HL-60/S4 (cell line): ENCODE measurements around the gene NDUFB7.
"Not testable (repeated sequence)": the region's sequence is repeated elsewhere in the genome, so short reads cannot be mapped to it uniquely, and the experiment has no call there.

Experiments
- in situ Hi-C: fragments of 300-500 bp; cut with MboI; formaldehyde crosslinking; loops from 2 replicates; pipeline ENCODE4 v1.14.3; 2022; ENCODE audit warnings: low sequenced_read_pairs

Gene NDUFB7

GRCh38 chr19:14554382-14554812 lies 17.5 kb downstream of the NDUFB7 start:
- in situ Hi-C loops: no loop called here

DNA sequence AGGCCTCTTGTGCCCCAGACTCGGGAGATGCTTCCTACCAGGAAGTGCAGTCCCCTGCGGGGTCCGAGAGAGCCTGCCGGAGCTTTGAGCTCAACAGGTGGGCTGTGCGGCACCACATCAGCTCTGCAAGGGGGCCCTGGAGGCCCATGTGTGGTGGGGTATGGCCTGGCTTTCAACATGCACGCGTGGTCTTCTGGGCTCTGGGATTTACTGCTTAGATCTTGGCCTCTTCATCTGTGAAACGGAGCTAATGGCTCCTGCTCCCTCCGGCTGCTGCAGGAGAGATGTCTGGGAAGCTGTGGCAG lies 18.0 kb downstream of the NDUFB7 start:
- in situ Hi-C loops: no loop called here

- in situ Hi-C loops: no loop called here
These were observed 18.6 kb downstream of the NDUFB7 start for GRCh38 chr19:14553042-14553938.

DNA sequence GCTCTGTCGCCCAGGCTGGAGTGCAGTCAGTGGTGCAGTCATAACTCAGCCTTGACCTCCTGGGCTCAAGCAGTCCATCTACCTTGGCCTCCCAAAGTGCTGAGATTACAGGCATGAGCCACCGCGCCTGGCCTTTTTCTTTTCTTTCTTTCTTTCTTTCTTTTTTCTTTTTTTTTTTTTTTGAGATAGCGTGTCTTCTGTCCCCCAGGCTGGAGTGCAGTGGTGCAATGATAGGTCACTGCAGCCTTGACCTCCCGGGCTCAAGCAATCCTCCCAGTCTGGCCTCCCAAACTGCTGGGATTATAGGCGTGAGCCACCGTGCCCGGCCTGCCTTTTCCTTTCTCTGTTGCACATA lies 19.9 kb downstream of the NDUFB7 start:
- in situ Hi-C loops: not testable (repeated sequence)

DNA sequence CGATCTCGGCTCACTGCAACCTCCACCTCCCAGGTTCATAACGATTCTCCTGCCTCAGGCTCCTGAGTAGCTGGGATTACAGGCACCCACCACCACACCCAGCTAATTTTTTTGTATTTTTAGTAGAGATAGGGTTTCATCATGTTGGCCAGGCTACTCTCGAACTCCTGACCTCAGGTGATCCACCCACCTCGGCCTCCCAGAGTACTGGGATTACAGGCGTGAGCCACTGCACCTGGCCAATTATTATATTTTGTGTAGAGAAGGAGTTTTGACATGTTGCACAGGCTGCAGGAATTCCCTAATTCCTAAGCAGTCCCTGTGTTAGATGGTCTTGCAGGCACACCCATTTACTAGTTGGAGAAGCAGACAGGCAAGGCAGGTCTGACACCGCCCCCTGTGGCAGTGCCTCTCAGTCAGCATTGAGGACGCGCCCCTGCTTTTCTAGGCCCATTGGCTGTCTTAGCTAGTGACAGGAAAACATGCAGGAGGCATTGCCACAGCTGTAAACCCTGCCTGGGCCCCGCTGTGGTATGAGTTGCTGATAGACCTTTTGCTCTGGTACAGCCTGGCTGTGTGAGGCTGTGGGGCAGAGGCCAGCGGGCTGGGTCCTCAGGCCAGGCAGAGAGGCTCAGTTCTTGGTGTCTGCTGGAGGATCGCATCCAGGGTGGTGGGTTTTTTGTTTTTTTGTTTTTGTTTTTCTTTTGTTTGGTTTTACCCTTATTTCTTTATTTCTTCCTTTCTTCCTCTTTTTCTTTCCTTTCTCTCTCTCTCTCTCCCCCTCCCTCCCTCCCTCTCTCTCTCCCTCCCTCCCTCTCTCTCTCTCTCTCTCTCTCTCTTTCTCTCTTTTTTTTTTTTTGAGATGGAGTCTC lies 20.5 kb downstream of the NDUFB7 start:
- in situ Hi-C loops: not testable (repeated sequence)

DNA sequence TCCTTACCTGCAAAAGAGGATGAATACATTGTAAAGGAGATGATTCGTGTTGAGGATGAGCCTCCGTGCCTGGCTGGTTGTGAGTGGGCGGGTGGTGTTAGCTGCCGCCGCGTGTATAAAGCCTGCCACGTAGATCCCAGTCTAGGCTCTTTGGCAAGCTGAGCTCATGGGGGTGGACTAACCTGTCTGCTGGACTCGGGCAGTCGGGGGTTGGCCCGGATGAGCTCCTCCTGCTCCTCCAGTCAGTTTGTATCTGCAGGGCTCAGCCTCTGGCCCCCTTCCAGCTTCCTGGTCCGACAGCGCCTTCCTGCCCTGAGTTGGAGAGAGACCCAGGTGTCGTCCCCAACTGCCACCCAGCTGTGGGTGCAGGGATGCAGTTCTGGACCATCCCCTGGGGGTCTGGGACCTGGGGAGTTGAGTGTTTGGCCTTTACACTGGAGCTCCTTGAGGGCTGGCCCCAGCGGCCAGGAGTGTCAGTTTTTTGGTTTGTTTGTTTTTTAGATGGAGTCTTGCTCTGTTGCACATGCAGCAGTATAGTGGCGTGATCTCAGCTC lies 21.6 kb downstream of the NDUFB7 start:
- in situ Hi-C loops: no loop called here

DNA sequence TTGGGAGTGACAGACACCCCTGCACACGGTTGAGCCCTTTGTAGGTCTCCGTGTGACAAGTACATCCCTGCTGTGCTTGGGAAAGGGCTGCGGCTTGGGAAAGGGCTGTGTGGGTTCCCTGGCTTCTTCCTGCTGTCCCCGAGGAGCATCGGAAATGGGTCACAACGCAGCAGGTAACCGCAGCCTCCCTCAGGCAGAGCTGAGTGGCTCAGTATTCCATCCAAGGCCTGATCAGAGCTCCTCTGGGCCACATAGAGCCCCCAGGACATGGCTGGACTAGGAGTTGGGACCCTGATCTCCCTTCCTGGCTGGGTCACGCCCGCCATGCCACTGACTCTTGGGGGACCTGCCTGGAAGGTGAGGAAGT lies 26.2 kb downstream of the NDUFB7 start:
- in situ Hi-C loops: no loop called here

DNA sequence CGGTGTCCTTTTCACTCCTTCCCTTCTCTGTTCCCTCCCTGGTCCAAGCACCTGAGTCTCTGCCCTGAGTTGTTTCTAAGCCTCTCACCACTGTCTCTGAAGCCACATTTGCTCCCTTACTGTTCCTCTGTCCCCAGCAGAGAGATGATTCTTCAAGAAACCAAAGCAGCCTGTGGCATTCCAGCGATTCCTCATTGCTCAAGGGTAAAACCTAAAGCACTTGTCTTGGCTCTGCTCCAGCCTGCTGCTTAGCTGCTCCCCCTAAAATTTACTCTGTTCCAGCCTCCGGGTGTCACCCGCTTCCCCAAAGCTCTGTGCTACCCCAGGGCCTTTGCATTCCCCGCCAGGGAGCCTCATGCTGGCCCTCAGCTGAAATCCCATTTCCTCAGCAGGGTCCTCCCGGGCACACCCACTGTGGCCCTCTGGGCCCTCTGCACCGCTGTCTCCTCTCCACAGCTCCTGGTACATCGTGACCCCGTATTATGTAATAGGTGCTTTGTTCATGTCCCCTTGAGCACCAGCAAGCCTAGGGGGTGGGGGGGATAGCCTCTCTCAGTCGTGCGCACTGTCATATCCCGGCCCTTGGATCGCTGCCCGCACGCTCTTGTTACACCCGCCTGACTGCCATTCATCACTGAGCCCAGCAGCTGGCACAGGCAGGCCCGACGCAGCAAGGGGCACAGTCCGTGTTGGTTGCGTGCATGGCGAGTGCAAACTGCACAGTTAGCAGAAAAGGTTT lies 26.7 kb downstream of the NDUFB7 start:
- in situ Hi-C loops: no loop called here

- in situ Hi-C loops: no loop called here
These were observed 27.8 kb downstream of the NDUFB7 start for GRCh38 chr19:14544047-14544446.

GRCh38 chr19:14542711-14543328 lies 29.0 kb downstream of the NDUFB7 start:
- in situ Hi-C loops: no loop called here

DNA sequence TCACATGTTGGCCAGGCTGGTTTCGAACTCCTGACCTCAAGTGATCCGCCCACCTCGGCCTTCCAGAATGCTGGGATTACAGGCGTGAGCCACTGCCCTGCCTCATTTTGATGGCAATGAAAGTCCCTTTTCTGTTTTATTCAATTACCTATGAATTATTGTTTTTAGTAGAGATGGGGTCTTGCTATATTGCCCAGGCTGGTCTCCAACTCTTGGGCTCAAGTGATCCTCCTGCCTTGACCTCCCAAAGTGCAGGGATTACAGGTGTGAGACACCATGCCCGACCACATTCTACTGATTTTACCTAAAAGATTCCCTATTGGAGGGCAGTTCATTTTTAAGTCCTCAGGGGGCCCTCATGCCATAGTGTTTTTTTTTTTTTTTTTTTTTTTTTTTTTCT lies 29.9 kb downstream of the NDUFB7 start:
- in situ Hi-C loops: not testable (repeated sequence)

DNA sequence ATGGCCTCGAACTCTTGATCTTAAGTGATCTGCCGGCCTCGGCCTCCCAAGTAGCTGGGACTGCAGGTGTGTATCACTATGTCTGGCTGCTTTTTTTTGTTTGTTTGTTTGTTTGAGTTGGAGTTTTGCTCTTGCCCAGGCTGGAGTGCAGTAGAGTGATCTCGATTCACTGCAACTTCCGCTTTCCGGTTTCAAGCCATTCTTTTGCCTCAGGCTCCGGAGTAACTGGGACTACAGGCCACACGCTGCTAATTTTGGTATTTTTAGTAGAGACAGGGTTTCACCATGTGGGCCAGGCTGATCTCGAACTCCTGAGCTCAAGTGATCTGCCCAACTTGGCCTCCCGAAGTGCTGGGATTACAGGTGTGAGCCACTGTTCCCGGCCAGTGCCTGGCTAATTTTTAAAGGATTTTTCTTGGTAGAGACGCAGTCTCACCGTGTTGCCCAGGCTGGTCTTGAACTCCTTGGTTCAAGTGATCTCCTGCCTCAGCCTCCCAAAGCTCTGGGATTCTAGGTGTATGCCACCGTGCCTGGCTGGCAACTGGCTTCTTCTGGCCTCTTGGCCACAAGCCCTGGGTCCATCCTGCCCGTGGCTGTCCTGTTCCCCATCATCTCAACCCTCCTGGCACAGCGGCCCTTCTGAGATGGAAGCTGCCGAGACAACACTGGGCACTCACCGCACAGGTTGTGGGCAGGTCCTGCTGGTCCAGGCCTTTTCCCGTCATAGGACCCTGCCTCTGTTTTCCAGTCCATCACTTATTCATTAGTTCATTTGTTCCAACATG lies 30.9 kb downstream of the NDUFB7 start:
- in situ Hi-C loops: no loop called here

DNA sequence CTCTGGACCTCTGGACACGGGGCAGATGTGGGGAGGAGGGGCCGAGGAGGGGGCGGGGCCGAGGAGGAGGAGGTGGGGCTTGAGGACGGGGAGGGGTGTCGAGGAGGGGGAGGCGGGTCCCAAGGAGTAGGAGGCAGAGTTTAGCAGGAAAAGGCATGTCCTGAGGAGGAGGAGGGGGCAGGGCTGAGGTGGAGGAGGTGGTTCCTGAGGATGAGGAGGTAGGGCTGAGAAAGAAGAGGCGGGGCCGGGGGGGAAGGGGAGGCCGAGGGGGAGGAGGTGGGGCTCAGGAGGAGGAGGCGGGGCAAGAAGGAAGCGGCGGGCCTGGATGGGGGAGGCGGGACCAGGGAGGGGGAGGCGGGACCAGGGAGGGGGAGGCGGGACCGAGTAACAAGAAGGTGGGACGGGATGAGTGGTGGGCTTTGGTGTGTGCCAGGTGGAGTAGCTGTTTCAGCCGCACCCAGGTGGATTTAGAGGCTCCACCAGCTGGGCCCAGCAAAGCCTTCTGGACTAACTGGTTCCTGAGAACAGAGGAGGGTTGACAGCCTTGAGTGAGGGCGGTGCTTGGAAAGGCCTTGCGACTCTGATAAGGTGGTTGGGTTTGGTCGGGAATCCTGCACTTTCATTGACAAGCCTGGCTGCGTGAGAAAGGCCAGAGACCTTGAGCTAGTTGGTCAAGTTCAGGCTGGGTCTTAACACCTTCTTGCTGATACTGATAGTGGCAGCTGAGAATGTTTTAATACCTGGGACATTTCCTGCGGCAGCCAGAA lies 34.8 kb downstream of the NDUFB7 start:
- in situ Hi-C loops: no loop called here

DNA sequence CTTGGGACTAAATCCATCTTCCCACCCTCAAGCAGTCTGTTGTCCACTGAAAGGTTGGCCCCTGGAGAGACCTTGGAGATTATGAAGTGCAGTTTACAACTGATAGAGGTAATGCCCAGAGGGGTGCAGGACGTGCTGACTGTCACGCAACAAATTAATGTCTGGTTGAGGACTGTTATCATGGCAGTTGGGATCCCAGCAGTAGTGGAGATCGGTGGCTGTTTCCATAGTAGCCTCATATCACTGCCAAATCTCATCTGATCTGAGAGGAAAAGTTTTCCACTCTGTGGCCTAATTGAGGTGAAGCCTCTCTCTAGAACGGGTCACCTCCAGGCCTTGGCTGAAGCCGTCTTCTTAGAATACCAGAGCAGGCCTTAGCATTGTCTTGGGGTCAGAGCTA lies 38.4 kb downstream of the NDUFB7 start:
- in situ Hi-C loops: no loop called here

DNA sequence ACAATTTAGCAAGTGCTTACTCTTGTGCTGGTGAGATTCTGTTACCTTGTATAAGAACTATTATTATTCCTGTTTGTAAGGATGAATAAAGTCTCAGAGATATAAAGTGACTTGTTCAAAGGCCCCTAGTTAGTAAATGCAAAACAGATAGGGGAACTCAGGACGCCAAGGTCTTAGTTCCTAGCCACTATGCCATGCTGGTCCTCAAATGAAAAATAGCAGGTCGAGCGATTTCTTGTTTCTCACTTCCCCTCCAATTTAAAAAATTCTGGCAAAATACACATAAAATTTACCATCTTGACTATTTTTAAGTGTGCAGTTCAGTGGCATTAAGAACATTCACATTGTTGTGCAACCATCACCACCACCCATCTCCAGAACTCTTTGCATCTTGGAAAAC lies 41.4 kb downstream of the NDUFB7 start:
- in situ Hi-C loops: no loop called here

- in situ Hi-C loops: no loop called here
These were observed 41.9 kb downstream of the NDUFB7 start for GRCh38 chr19:14530005-14530348.

- in situ Hi-C loops: no loop called here
These were observed 42.4 kb downstream of the NDUFB7 start, which contains the start of gene TECR for GRCh38 chr19:14529254-14530004. TSS of gene TECR (plus strand) at chr19:14529594. CDS start at chr19:14529697, 103 bp downstream.

- in situ Hi-C loops: no loop called here
These were observed 43.2 kb downstream of the NDUFB7 start for GRCh38 chr19:14528419-14529253.
